GM20431 (cell line): ENCODE results near the gene AFDN.

Experiments
- in situ Hi-C: fragments of 300-500 bp; cut with MseI, MboI; formaldehyde crosslinking; loops from one replicate; pipeline ENCODE4 v1.15.0; 2020; ENCODE audit warnings: low sequenced_read_pairs; ENCODE audit not compliant: unreplicated experiment

Gene AFDN

GRCh38 chr6:167811442-167812087, 15.1 kb upstream of the AFDN start:
- in situ Hi-C loops: no loop called here

GRCh38 chr6:167812088-167812487, 14.6 kb upstream of the AFDN start:
- in situ Hi-C loops: no loop called here

GRCh38 chr6:167815296-167815980, 11.3 kb upstream of the AFDN start:
- in situ Hi-C loops: no loop called here

GRCh38 chr6:167817016-167817415, 9.7 kb upstream of the AFDN start:
- in situ Hi-C loops: no loop called here

GRCh38 chr6:167817729-167818128, 9.0 kb upstream of the AFDN start:
- in situ Hi-C loops: no loop called here

- in situ Hi-C loops: no loop called here
These were observed 7.1 kb upstream of the AFDN start for GRCh38 chr6:167819576-167819975.

- in situ Hi-C loops: no loop called here
These were observed 6.0 kb upstream of the AFDN start for GRCh38 chr6:167820681-167821080.

GRCh38 chr6:167824591-167825331, 1.9 kb upstream of the AFDN start:
- in situ Hi-C loops: no loop called here

- in situ Hi-C loops: no loop called here
These were observed 1.1 kb upstream of the AFDN start for GRCh38 chr6:167825332-167826229.

GRCh38 chr6:167826230-167826895, 348 bp upstream of the AFDN start:
- in situ Hi-C loops: no loop called here

- in situ Hi-C loops: no loop called here
These were observed 1.0 kb downstream of the AFDN start for GRCh38 chr6:167827583-167828324.

GRCh38 chr6:167828325-167828956, 1.7 kb downstream of the AFDN start:
- in situ Hi-C loops: no loop called here

GRCh38 chr6:167829513-167829912, 2.8 kb downstream of the AFDN start:
- in situ Hi-C loops: no loop called here

- in situ Hi-C loops: no loop called here
These were observed 4.6 kb downstream of the AFDN start for GRCh38 chr6:167831281-167831828.

- in situ Hi-C loops: no loop called here
These were observed 6.0 kb downstream of the AFDN start for GRCh38 chr6:167832497-167833395.

- in situ Hi-C loops: no loop called here
These were observed 6.7 kb downstream of the AFDN start for GRCh38 chr6:167833396-167833763.

GRCh38 chr6:167835260-167835659, 8.5 kb downstream of the AFDN start:
- in situ Hi-C loops: no loop called here
